ENCODE results near the gene NPC1.

NPC1 gene

GRCh38 chr18:23503963-23504344 is 82.4 kb downstream of the NPC1 start:
- TF ChIP-seq TAF1 (IDR thresholded peaks at IDR 0.05; ENCODE audit: borderline replicate concordance, insufficient read depth, low read length) (no peak), SIN3A (IDR thresholded peaks at IDR 0.05; ENCODE audit: borderline replicate concordance, insufficient read depth, low read length) (no peak), REST (IDR thresholded peaks at IDR 0.05; ENCODE audit: insufficient read depth in 1 of 2, low read depth in 2 of 2, low read length in 2 of 2) (no peak), POLR2AphosphoS5 (IDR thresholded peaks at IDR 0.05; ENCODE audit: low read depth, low read length) (no peak), FOXP2 (optimal IDR thresholded peaks at IDR 0.05; ENCODE audit: borderline replicate concordance, extremely low read depth, extremely low read length, insufficient read depth) (no peak)

- TF ChIP-seq TAF1 (IDR thresholded peaks at IDR 0.05; ENCODE audit: borderline replicate concordance, insufficient read depth, low read length) (peak; percentile 36; the same call in 1 of the 2 replicates), REST (IDR thresholded peaks at IDR 0.05; ENCODE audit: insufficient read depth in 1 of 2, low read depth in 2 of 2, low read length in 2 of 2) (peak; percentile 0 to 10; a peak in 1 of 4 replicates), SIN3A (IDR thresholded peaks at IDR 0.05; ENCODE audit: borderline replicate concordance, insufficient read depth, low read length) (no peak; the same call in 1 of the 2 replicates), POLR2AphosphoS5 (IDR thresholded peaks at IDR 0.05; ENCODE audit: low read depth, low read length) (peak; percentile 85), FOXP2 (optimal IDR thresholded peaks at IDR 0.05; ENCODE audit: borderline replicate concordance, extremely low read depth, extremely low read length, insufficient read depth) (peak; percentile 88)
Observed at GRCh38 chr18:23503038-23503962, 83.0 kb downstream of the NPC1 start, which contains the start of gene RMC1. RMC1 (plus strand) TSS chr18:23503511; CDS start chr18:23503619, 108 bp downstream.

- TF ChIP-seq FOXP2 (optimal IDR thresholded peaks at IDR 0.05; ENCODE audit: borderline replicate concordance, extremely low read depth, extremely low read length, insufficient read depth) (no peak), POLR2AphosphoS5 (IDR thresholded peaks at IDR 0.05; ENCODE audit: low read depth, low read length) (no peak), TAF1 (IDR thresholded peaks at IDR 0.05; ENCODE audit: borderline replicate concordance, insufficient read depth, low read length) (no peak), REST (IDR thresholded peaks at IDR 0.05; ENCODE audit: insufficient read depth in 1 of 2, low read depth in 2 of 2, low read length in 2 of 2) (no peak), SIN3A (IDR thresholded peaks at IDR 0.05; ENCODE audit: borderline replicate concordance, insufficient read depth, low read length) (no peak)
Observed at GRCh38 chr18:23502516-23503037, 83.7 kb downstream of the NPC1 start.

- TF ChIP-seq TAF1 (IDR thresholded peaks at IDR 0.05; ENCODE audit: borderline replicate concordance, insufficient read depth, low read length) (no peak), SIN3A (IDR thresholded peaks at IDR 0.05; ENCODE audit: borderline replicate concordance, insufficient read depth, low read length) (no peak), REST (IDR thresholded peaks at IDR 0.05; ENCODE audit: insufficient read depth in 1 of 2, low read depth in 2 of 2, low read length in 2 of 2) (no peak), FOXP2 (optimal IDR thresholded peaks at IDR 0.05; ENCODE audit: borderline replicate concordance, extremely low read depth, extremely low read length, insufficient read depth) (no peak), POLR2AphosphoS5 (IDR thresholded peaks at IDR 0.05; ENCODE audit: low read depth, low read length) (no peak)
Observed at GRCh38 chr18:23501626-23502025, 84.7 kb downstream of the NPC1 start.

Data from PFSK-1 (cell line).